Liver (tissue), 9 donors: ENCODE measurements around the gene SPRN. TPM values are rescaled to one million over a fixed set of nuclear protein-coding genes. Genes with fewer than 3 reads are reported as not detected.

ENCODE experiments used
- DNase-seq: peaks from one replicate; pipeline ENCODE4 v3.0.0-alpha.2; 2017; ENCODE audit warnings: low spot score
- H3K27ac ChIP-seq, 2 donors: one replicate each; pipeline ENCODE4 v1.7.0; 2013; ENCODE audit warnings: inconsistent platforms in 2 of 2, low read length in 2 of 2, control low read depth in 1 of 2, low read depth in 1 of 2, mild to moderate bottlenecking in 1 of 2
- H3K27me3 ChIP-seq, 4 donors: one replicate each; pipeline versions ENCODE4 v1.6.1 to v1.7.0; 2013; ENCODE audit warnings: low read length in 3 of 4, inconsistent platforms in 1 of 4, mild to moderate bottlenecking in 1 of 4, moderate library complexity in 1 of 4; ENCODE audit not compliant: control insufficient read depth in 4 of 4, insufficient read depth in 4 of 4
- H3K36me3 ChIP-seq, 4 donors: one replicate each; pipeline versions ENCODE4 v1.6.1 to v1.7.0; 2013; ENCODE audit warnings: low read length in 3 of 4, mild to moderate bottlenecking in 3 of 4, low read depth in 1 of 4, moderate library complexity in 1 of 4; ENCODE audit not compliant: control insufficient read depth in 4 of 4, insufficient read depth in 3 of 4
- H3K4me1 ChIP-seq, 4 donors: one replicate each; pipeline versions ENCODE4 v1.6.1 to v1.7.0; 2013; ENCODE audit warnings: low read length in 3 of 4, mild to moderate bottlenecking in 3 of 4, moderate library complexity in 1 of 4; ENCODE audit not compliant: control insufficient read depth in 4 of 4, insufficient read depth in 4 of 4
- H3K4me3 ChIP-seq, 3 donors: one replicate each; pipeline versions ENCODE4 v1.6.1 to v1.7.0; 2013; ENCODE audit warnings: low read length in 3 of 3, control low read depth in 1 of 3, low read depth in 1 of 3, mild to moderate bottlenecking in 1 of 3
- H3K9ac ChIP-seq, 2 donors: one replicate each; pipeline ENCODE4 v1.7.0; 2013; ENCODE audit warnings: low read length in 2 of 2, mild to moderate bottlenecking in 2 of 2, moderate library complexity in 2 of 2, control low read depth in 1 of 2, low read depth in 1 of 2
- H3K9me3 ChIP-seq, 4 donors: one replicate each; pipeline versions ENCODE4 v1.6.1 to v1.7.0; 2013; ENCODE audit warnings: low read length in 3 of 4; ENCODE audit not compliant: control insufficient read depth in 4 of 4
- CTCF ChIP-seq: fragments of 150-350 bp; IDR thresholded peaks from 2 replicates; pipeline ENCODE4 v1.5.1; 2017; ENCODE audit warnings: improper control_type of control experiment, low read depth, low read length; ENCODE audit not compliant: missing input control
- EGR1 ChIP-seq, 2 donors: IDR thresholded peaks; 2 replicates each; pipeline ENCODE4 v1.6.1; 2016 to 2018; ENCODE audit warnings: antibody characterized with exemption in 2 of 2, low read depth in 2 of 2
- FOXA1 ChIP-seq: IDR thresholded peaks from 2 replicates; pipeline ENCODE4 v1.6.1; 2016; ENCODE audit warnings: antibody characterized with exemption
- FOXA2 ChIP-seq: IDR thresholded peaks from 2 replicates; pipeline ENCODE4 v1.6.1; 2016; ENCODE audit warnings: antibody characterized with exemption
- GABPA ChIP-seq, 2 donors: IDR thresholded peaks in 1 of 2; conservative IDR thresholded peaks in 1 of 2; 2 replicates each; pipeline ENCODE4 v1.6.1; 2016; ENCODE audit warnings: antibody characterized with exemption in 2 of 2, mild to moderate bottlenecking in 1 of 2, moderate library complexity in 1 of 2
- HNF4A ChIP-seq, 2 donors: conservative IDR thresholded peaks; 2 replicates each; pipeline ENCODE4 v1.6.1; 2016; ENCODE audit warnings: antibody characterized with exemption in 2 of 2, mild to moderate bottlenecking in 2 of 2
- HNF4G ChIP-seq: IDR thresholded peaks from 2 replicates; pipeline ENCODE4 v1.6.1; 2016; ENCODE audit warnings: antibody characterized with exemption
- JUND ChIP-seq, 2 donors: IDR thresholded peaks; 2 replicates each; pipeline ENCODE4 v1.6.1; 2016; ENCODE audit warnings: antibody characterized with exemption in 2 of 2
- NR2F2 ChIP-seq: IDR thresholded peaks from 2 replicates; pipeline ENCODE4 v1.6.1; 2016; ENCODE audit warnings: antibody characterized with exemption
- RAD21 ChIP-seq, 2 donors: IDR thresholded peaks; 2 replicates each; pipeline ENCODE4 v1.6.1; 2016; ENCODE audit warnings: antibody characterized with exemption in 2 of 2, mild to moderate bottlenecking in 2 of 2
- RXRA ChIP-seq, 2 donors: IDR thresholded peaks; 2 replicates each; pipeline ENCODE4 v1.6.1; 2017 to 2018; ENCODE audit warnings: antibody characterized with exemption in 2 of 2, mild to moderate bottlenecking in 1 of 2
- SP1 ChIP-seq: IDR thresholded peaks from 2 replicates; pipeline ENCODE4 v1.6.1; 2018; ENCODE audit warnings: antibody characterized with exemption, mild to moderate bottlenecking
- TAF1 ChIP-seq: conservative IDR thresholded peaks from 2 replicates; pipeline ENCODE4 v1.6.1; 2016; ENCODE audit warnings: antibody characterized with exemption, mild to moderate bottlenecking
- YY1 ChIP-seq: IDR thresholded peaks from 2 replicates; pipeline ENCODE4 v1.6.1; 2016; ENCODE audit warnings: antibody characterized with exemption, mild to moderate bottlenecking
- WGBS: extraction: QIAGEN DNeasy Blood & Tissue Kit; methylation state at CpG from one replicate; pipeline ENCODE4 v1.1.7; 2013; 5-methylcytosine and 5-hydroxymethylcytosine counted together
- polyA plus RNA-seq, 2 donors: library from polyadenylated mRNA; stranded (reverse) in 1 of 2; unstranded in 1 of 2; fragments of 200-250 nt in 1 of 2; fragments of >200 nt in 1 of 2; fragmentation: Nextera tagmentation in 1 of 2; extraction: Ambion mirVana in 1 of 2; gene quantifications; one replicate each; pipeline versions ENCODE4 v1.2.1 to v1.2.3, GENCODE V29; 2013 to 2015
- total RNA-seq, 2 donors: library from RNA; depleted of rRNA; stranded (reverse); fragments of >200 nt; gene quantifications; one replicate each; pipeline ENCODE4 v1.2.3, GENCODE V29; 2014
- TF ChIP-seq, protein P1 (sequence below): IDR thresholded peaks from 2 replicates; pipeline ENCODE4 v1.6.1; 2016; ENCODE audit warnings: antibody characterized with exemption
- TF ChIP-seq, protein P2 (sequence below): IDR thresholded peaks from 2 replicates; pipeline ENCODE4 v1.6.1; 2016; ENCODE audit warnings: antibody characterized with exemption
- TF ChIP-seq, protein P3 (sequence below): IDR thresholded peaks from 2 replicates; pipeline ENCODE4 v1.6.1; 2016; ENCODE audit warnings: antibody characterized with exemption
- TF ChIP-seq, protein P4 (sequence below): IDR thresholded peaks from 2 replicates; pipeline ENCODE4 v1.6.1; 2016; ENCODE audit warnings: antibody characterized with exemption, mild to moderate bottlenecking
- donor health status: healthy.
- donor health status: healthy.
- donor health status: healthy.
- donor health status: healthy.
- donor health status: healthy.

Gene SPRN
- total and polyA plus RNA-seq, 4 donors, result 1.3 to 36.4 TPM; not detected in 2

- H3K27me3 ChIP-seq, result no peaks in the 10 kb centered on the region
- peak overlapping the region; percentile 65 to 94 for H3K27ac ChIP-seq
- WGBS, result 3% methylated on average over 84 of the region's 90 CpGs
- TF ChIP-seq, protein P1, sequence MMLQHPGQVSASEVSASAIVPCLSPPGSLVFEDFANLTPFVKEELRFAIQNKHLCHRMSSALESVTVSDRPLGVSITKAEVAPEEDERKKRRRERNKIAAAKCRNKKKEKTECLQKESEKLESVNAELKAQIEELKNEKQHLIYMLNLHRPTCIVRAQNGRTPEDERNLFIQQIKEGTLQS, result no peak
- TF ChIP-seq EGR1 (IDR thresholded peaks at IDR 0.05; ENCODE audit: low read depth in 2 of 2) (no peak), FOXA1 (no peak), RXRA (IDR thresholded peaks at IDR 0.05) (peak; percentile 80 to 84), JUND (IDR thresholded peaks at IDR 0.05) (peak in 1 of 2 donors; percentile 9), NR2F2 (peak; percentile 66), CTCF (no peak), GABPA (IDR thresholded peaks at IDR 0.05 in 1 of 2, conservative IDR thresholded peaks at IDR 0.05 in 1 of 2) (peak in 1 of 2 donors; percentile 33), HNF4A (conservative IDR thresholded peaks at IDR 0.05) (peak; percentile 100), HNF4G (peak; percentile 100), SP1 (peak; percentile 96), FOXA2 (no peak), TAF1 (no peak), RAD21 (IDR thresholded peaks at IDR 0.05) (peak in 1 of 2 donors; percentile 42), YY1 (peak; percentile 57)
- TF ChIP-seq, protein P2, sequence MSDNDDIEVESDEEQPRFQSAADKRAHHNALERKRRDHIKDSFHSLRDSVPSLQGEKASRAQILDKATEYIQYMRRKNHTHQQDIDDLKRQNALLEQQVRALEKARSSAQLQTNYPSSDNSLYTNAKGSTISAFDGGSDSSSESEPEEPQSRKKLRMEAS, result peak; percentile 65
- TF ChIP-seq, protein P3, sequence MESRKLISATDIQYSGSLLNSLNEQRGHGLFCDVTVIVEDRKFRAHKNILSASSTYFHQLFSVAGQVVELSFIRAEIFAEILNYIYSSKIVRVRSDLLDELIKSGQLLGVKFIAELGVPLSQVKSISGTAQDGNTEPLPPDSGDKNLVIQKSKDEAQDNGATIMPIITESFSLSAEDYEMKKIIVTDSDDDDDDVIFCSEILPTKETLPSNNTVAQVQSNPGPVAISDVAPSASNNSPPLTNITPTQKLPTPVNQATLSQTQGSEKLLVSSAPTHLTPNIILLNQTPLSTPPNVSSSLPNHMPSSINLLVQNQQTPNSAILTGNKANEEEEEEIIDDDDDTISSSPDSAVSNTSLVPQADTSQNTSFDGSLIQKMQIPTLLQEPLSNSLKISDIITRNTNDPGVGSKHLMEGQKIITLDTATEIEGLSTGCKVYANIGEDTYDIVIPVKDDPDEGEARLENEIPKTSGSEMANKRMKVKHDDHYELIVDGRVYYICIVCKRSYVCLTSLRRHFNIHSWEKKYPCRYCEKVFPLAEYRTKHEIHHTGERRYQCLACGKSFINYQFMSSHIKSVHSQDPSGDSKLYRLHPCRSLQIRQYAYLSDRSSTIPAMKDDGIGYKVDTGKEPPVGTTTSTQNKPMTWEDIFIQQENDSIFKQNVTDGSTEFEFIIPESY, result peak; percentile 83
- TF ChIP-seq, protein P4, sequence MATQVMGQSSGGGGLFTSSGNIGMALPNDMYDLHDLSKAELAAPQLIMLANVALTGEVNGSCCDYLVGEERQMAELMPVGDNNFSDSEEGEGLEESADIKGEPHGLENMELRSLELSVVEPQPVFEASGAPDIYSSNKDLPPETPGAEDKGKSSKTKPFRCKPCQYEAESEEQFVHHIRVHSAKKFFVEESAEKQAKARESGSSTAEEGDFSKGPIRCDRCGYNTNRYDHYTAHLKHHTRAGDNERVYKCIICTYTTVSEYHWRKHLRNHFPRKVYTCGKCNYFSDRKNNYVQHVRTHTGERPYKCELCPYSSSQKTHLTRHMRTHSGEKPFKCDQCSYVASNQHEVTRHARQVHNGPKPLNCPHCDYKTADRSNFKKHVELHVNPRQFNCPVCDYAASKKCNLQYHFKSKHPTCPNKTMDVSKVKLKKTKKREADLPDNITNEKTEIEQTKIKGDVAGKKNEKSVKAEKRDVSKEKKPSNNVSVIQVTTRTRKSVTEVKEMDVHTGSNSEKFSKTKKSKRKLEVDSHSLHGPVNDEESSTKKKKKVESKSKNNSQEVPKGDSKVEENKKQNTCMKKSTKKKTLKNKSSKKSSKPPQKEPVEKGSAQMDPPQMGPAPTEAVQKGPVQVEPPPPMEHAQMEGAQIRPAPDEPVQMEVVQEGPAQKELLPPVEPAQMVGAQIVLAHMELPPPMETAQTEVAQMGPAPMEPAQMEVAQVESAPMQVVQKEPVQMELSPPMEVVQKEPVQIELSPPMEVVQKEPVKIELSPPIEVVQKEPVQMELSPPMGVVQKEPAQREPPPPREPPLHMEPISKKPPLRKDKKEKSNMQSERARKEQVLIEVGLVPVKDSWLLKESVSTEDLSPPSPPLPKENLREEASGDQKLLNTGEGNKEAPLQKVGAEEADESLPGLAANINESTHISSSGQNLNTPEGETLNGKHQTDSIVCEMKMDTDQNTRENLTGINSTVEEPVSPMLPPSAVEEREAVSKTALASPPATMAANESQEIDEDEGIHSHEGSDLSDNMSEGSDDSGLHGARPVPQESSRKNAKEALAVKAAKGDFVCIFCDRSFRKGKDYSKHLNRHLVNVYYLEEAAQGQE, result peak; percentile 59
- H3K36me3 ChIP-seq, result peaks cover 0 to 6% (median under 1%) of the 10 kb centered on the region in 4 donors
- H3K4me3 ChIP-seq, result peak overlapping the region; percentile 58 to 70 (median 63)
- H3K9ac ChIP-seq, result peak overlapping the region; percentile 54 to 61
- DNase-seq, result peak; percentile 73
- H3K4me1 ChIP-seq, result peaks cover 12 to 54% (median 30%) of the 10 kb centered on the region in 4 donors
- no peaks in the 10 kb centered on the region for H3K9me3 ChIP-seq
Measured at GRCh38 chr10:133378251-133379096, 46.0 kb downstream of the SPRN start.
